Brain microvascular endothelial cell (primary cell): ENCODE data around the gene CXCL17.

Source experiments
- DNase-seq: peaks from one replicate; pipeline ENCODE4 v3.0.0-alpha.2; 2020
- H3K27ac ChIP-seq: fragments of 250-450 bp; sonication (Bioruptor Pico); 2 replicates; pipeline ENCODE4 v1.5.1; 2020; ENCODE audit warnings: mild to moderate bottlenecking, moderate library complexity
- H3K27me3 ChIP-seq: fragments of 250-450 bp; sonication (Bioruptor Pico); replicated peaks from 2 replicates; pipeline ENCODE4 v1.5.1; 2020; ENCODE audit warnings: mild to moderate bottlenecking
- H3K36me3 ChIP-seq: fragments of 250-450 bp; sonication (Bioruptor Pico); replicated peaks from 2 replicates; pipeline ENCODE4 v1.5.1; 2020; ENCODE audit warnings: mild to moderate bottlenecking
- H3K4me3 ChIP-seq: 2 replicates; pipeline ENCODE4 v1.5.1; 2011; ENCODE audit warnings: low read depth, mild to moderate bottlenecking, control low read depth, low read length, moderate library complexity
- CTCF ChIP-seq: IDR thresholded peaks from 2 replicates; pipeline ENCODE4 v1.5.1; 2011; ENCODE audit warnings: low read depth, mild to moderate bottlenecking, moderate library complexity, low read length, control low read depth, inconsistent platforms; ENCODE audit errors: missing control alignments
- in situ Hi-C: cut with HindIII; loops from 2 replicates; pipeline ENCODE4 v1.10.0; 2017; ENCODE audit warnings: low sequenced_read_pairs, low pct_ligation_motif_present

CXCL17 gene

GRCh38 chr19:42433503-42434260 is 9.1 kb downstream of the CXCL17 start:
- no peaks in the 10 kb centered on the region for H3K27me3 ChIP-seq
- DNase-seq, result peak; percentile 40
- H3K4me3 ChIP-seq, result no peak overlapping the region
- H3K36me3 ChIP-seq, result no peaks in the 10 kb centered on the region
- no peak overlapping the region for H3K27ac ChIP-seq
- in situ Hi-C loops, result no loop called here
- peak; percentile 81 for TF ChIP-seq CTCF

- in situ Hi-C loops, result no loop called here
- Histone ChIP-seq H3K4me3 (no peak overlapping the region), H3K27me3 (no peaks in the 10 kb centered on the region), H3K36me3 (no peaks in the 10 kb centered on the region), H3K27ac (no peak overlapping the region)
- no peak for DNase-seq
- TF ChIP-seq CTCF, result no peak
Measured at GRCh38 chr19:42431486-42431885, 11.3 kb downstream of the CXCL17 start.

- H3K36me3 ChIP-seq, result no peaks in the 10 kb centered on the region
- no peak overlapping the region for H3K27ac ChIP-seq
- in situ Hi-C loops, result no loop called here
- no peaks in the 10 kb centered on the region for H3K27me3 ChIP-seq
- no peak for DNase-seq
- TF ChIP-seq CTCF, result no peak
- H3K4me3 ChIP-seq, result no peak overlapping the region
Measured at GRCh38 chr19:42428676-42429075, 14.1 kb downstream of the CXCL17 start.

GRCh38 chr19:42427313-42427712 is 15.4 kb downstream of the CXCL17 start, which contains the start of gene LIPE:
LIPE (minus strand) TSS chr19:42427388; CDS start chr19:42427149, 239 bp downstream.
- no peaks in the 10 kb centered on the region for H3K27me3 ChIP-seq
- no peak for TF ChIP-seq CTCF
- no peaks in the 10 kb centered on the region for H3K36me3 ChIP-seq
- H3K4me3 ChIP-seq, result no peak within 1 kb of the TSS
- in situ Hi-C loops, result no loop called here
- no peak within 1 kb of the TSS for H3K27ac ChIP-seq
- no peak for DNase-seq

GRCh38 chr19:42426643-42427042 is 16.1 kb downstream of the CXCL17 start:
- Histone ChIP-seq H3K36me3 (no peaks in the 10 kb centered on the region), H3K4me3 (no peak overlapping the region), H3K27me3 (no peaks in the 10 kb centered on the region), H3K27ac (no peak overlapping the region)
- DNase-seq, result no peak
- no peak for TF ChIP-seq CTCF
- in situ Hi-C loops, result no loop called here

GRCh38 chr19:42424712-42425131 is 18.0 kb downstream of the CXCL17 start:
- Histone ChIP-seq H3K36me3 (no peaks in the 10 kb centered on the region), H3K4me3 (no peak overlapping the region), H3K27me3 (no peaks in the 10 kb centered on the region), H3K27ac (no peak overlapping the region)
- in situ Hi-C loops, result no loop called here
- no peak for DNase-seq
- peak; percentile 25 for TF ChIP-seq CTCF
